IPS-18c (cell line): ENCODE measurements around the gene PIK3IP1.
"Not testable (repeated sequence)": the region's sequence is repeated elsewhere in the genome, so short reads cannot be mapped to it uniquely, and the experiment has no call there.

ENCODE experiments used
- H3K4me3 ChIP-seq: 2 replicates; pipeline ENCODE4 v1.7.0; 2013; ENCODE audit warnings: low read depth, mild to moderate bottlenecking, low read length, moderate library complexity; ENCODE audit not compliant: insufficient read depth
- H3K9me3 ChIP-seq: one replicate; pipeline ENCODE4 v1.6.1; 2013; ENCODE audit warnings: mild to moderate bottlenecking, low read length, moderate library complexity; ENCODE audit not compliant: control insufficient read depth, insufficient read depth

Gene PIK3IP1

GRCh38 chr22:31246687-31247086 lies 45.6 kb downstream of the PIK3IP1 start:
- no peaks in the 10 kb centered on the region for H3K9me3 ChIP-seq

GRCh38 chr22:31245998-31246397 lies 46.3 kb downstream of the PIK3IP1 start:
- not testable (repeated sequence) for H3K9me3 ChIP-seq, H3K4me3 ChIP-seq

More at GRCh38 chr22:31246687-31247086, 45.6 kb downstream of the PIK3IP1 start:
- no peak overlapping the region for H3K4me3 ChIP-seq

- H3K9me3 ChIP-seq = no peaks in the 10 kb centered on the region
- no peak overlapping the region for H3K4me3 ChIP-seq
Observed at GRCh38 chr22:31244943-31245451, 47.3 kb downstream of the PIK3IP1 start.

GRCh38 chr22:31244046-31244942 lies 48.0 kb downstream of the PIK3IP1 start:
- H3K9me3 ChIP-seq = no peaks in the 10 kb centered on the region
- no peak overlapping the region for H3K4me3 ChIP-seq

GRCh38 chr22:31243339-31244045 lies 48.8 kb downstream of the PIK3IP1 start:
- no peaks in the 10 kb centered on the region for H3K9me3 ChIP-seq
- H3K4me3 ChIP-seq = no peak overlapping the region

GRCh38 chr22:31241936-31242335 lies 50.4 kb downstream of the PIK3IP1 start:
- no peak overlapping the region for H3K4me3 ChIP-seq
- no peaks in the 10 kb centered on the region for H3K9me3 ChIP-seq

GRCh38 chr22:31241200-31241599 lies 51.1 kb downstream of the PIK3IP1 start:
- Histone ChIP-seq H3K9me3 (no peaks in the 10 kb centered on the region), H3K4me3 (no peak overlapping the region)

GRCh38 chr22:31239771-31240370 lies 52.4 kb downstream of the PIK3IP1 start:
- no peak overlapping the region for H3K4me3 ChIP-seq
- H3K9me3 ChIP-seq = no peaks in the 10 kb centered on the region

GRCh38 chr22:31238057-31238456 lies 54.2 kb downstream of the PIK3IP1 start:
- H3K4me3 ChIP-seq = no peak overlapping the region
- no peaks in the 10 kb centered on the region for H3K9me3 ChIP-seq

- H3K9me3 ChIP-seq, H3K4me3 ChIP-seq: not testable (repeated sequence)
Observed at GRCh38 chr22:31236044-31236443, 56.2 kb downstream of the PIK3IP1 start.

- no peaks in the 10 kb centered on the region for H3K9me3 ChIP-seq
Observed at GRCh38 chr22:31235081-31235480, 57.2 kb downstream of the PIK3IP1 start.

GRCh38 chr22:31233001-31233400 lies 59.3 kb downstream of the PIK3IP1 start:
- H3K4me3 ChIP-seq = no peak overlapping the region
- no peaks in the 10 kb centered on the region for H3K9me3 ChIP-seq

More at GRCh38 chr22:31235081-31235480, 57.2 kb downstream of the PIK3IP1 start:
- H3K4me3 ChIP-seq = no peak overlapping the region
